HEK293 (cell line): ENCODE measurements around the gene PROKR1.
"Not testable (repeated sequence)": the region's sequence is repeated elsewhere in the genome, so short reads cannot be mapped to it uniquely, and the experiment has no call there.

Source experiments
- CTCF ChIP-seq: fragments of 450-650 bp; formaldehyde crosslinking; IDR thresholded peaks from 2 replicates; pipeline ENCODE4 v1.5.1; 2016; ENCODE audit warnings: missing biosample characterization, missing genetic modification characterization
- YY1 ChIP-seq: fragments of 450-650 bp; formaldehyde crosslinking; IDR thresholded peaks from 2 replicates; pipeline ENCODE4 v1.5.1; 2018; ENCODE audit warnings: missing biosample characterization, missing genetic modification characterization
- ZBTB10 ChIP-seq: fragments of 450-650 bp; formaldehyde crosslinking; IDR thresholded peaks from 2 replicates; pipeline ENCODE4 v1.5.1; 2016; ENCODE audit warnings: missing biosample characterization, missing genetic modification characterization
- ZBTB17 ChIP-seq: fragments of 450-650 bp; formaldehyde crosslinking; IDR thresholded peaks from 2 replicates; pipeline ENCODE4 v1.5.1; 2016; ENCODE audit warnings: missing biosample characterization, missing genetic modification characterization
- ZNF768 ChIP-seq: fragments of 450-650 bp; formaldehyde crosslinking; IDR thresholded peaks from 2 replicates; pipeline ENCODE4 v1.5.1; 2018; ENCODE audit warnings: missing biosample characterization, mild to moderate bottlenecking, missing genetic modification characterization
- ZNF792 ChIP-seq: fragments of 450-650 bp; formaldehyde crosslinking; IDR thresholded peaks from 2 replicates; pipeline ENCODE4 v1.5.1; 2016; ENCODE audit warnings: missing biosample characterization, missing genetic modification characterization

- TF ChIP-seq CTCF (tag by site-specific recombination); ZNF792 (tag by site-specific recombination); ZBTB17 (tag by site-specific recombination); ZNF768 (tag by site-specific recombination); YY1; ZBTB10 (tag by site-specific recombination): not testable (repeated sequence)
Observed at GRCh38 chr2:68600495-68600894, 42.9 kb upstream of the PROKR1 start.
